H9 (cell line): Measurements from ENCODE around the gene SEMA4C. TPM values are rescaled to one million over a fixed set of nuclear protein-coding genes. Genes with fewer than 3 reads are reported as not detected.

Experiments
- DNase-seq: peaks from one replicate; pipeline ENCODE4 v3.0.0-alpha.2; 2017
- H2AFZ ChIP-seq: one replicate; pipeline ENCODE4 v1.6.1; 2013; ENCODE audit warnings: mild to moderate bottlenecking, low read length, control low read depth, moderate library complexity
- H2AK5ac ChIP-seq: 2 replicates; pipeline ENCODE4 v1.6.1; 2013; ENCODE audit warnings: low read length, control low read depth, mixed read lengths; ENCODE audit not compliant: insufficient read length
- H2BK120ac ChIP-seq: one replicate; pipeline ENCODE4 v1.6.1; 2013; ENCODE audit warnings: low read depth, mild to moderate bottlenecking, low read length, control low read depth, inconsistent platforms; ENCODE audit not compliant: poor library complexity, severe bottlenecking
- H2BK12ac ChIP-seq: 2 replicates; pipeline ENCODE4 v1.6.1; 2013; ENCODE audit warnings: low read length, control low read depth, mixed read lengths, low read depth; ENCODE audit not compliant: insufficient read length
- H2BK15ac ChIP-seq: 2 replicates; pipeline ENCODE4 v1.6.1; 2013; ENCODE audit warnings: low read depth, low read length, control low read depth
- H2BK20ac ChIP-seq: one replicate; pipeline ENCODE4 v1.6.1; 2013; ENCODE audit warnings: low read depth, mild to moderate bottlenecking, low read length, control low read depth, inconsistent platforms; ENCODE audit not compliant: poor library complexity, severe bottlenecking
- H2BK5ac ChIP-seq: 2 replicates; pipeline ENCODE4 v1.6.1; 2013; ENCODE audit warnings: low read length, control low read depth, mixed read lengths; ENCODE audit not compliant: insufficient read length
- H3K14ac ChIP-seq: 2 replicates; pipeline ENCODE4 v1.6.1; 2013; ENCODE audit warnings: low read length, control low read depth; ENCODE audit not compliant: insufficient read depth
- H3K18ac ChIP-seq: 2 replicates; pipeline ENCODE4 v1.6.1; 2013; ENCODE audit warnings: low read depth, mild to moderate bottlenecking, mixed read lengths, low read length, control low read depth; ENCODE audit not compliant: insufficient read length
- H3K23ac ChIP-seq: 2 replicates; pipeline ENCODE4 v1.6.1; 2013; ENCODE audit warnings: low read length, control low read depth, mixed read lengths, low read depth; ENCODE audit not compliant: insufficient read length
- H3K23me2 ChIP-seq: 2 replicates; pipeline ENCODE4 v1.6.1; 2013; ENCODE audit warnings: low read depth, mild to moderate bottlenecking, mixed read lengths, low read length, control low read depth; ENCODE audit not compliant: insufficient read length, poor library complexity, severe bottlenecking
- H3K27ac ChIP-seq: 2 replicates; pipeline ENCODE4 v1.5.1; 2013; ENCODE audit warnings: low read length, control low read depth, mixed read lengths, low read depth; ENCODE audit not compliant: insufficient read length
- H3K27me3 ChIP-seq: 2 replicates; pipeline ENCODE4 v1.6.1; 2013; ENCODE audit warnings: low read length, control low read depth, inconsistent platforms; ENCODE audit not compliant: insufficient read depth
- H3K4ac ChIP-seq: 2 replicates; pipeline ENCODE4 v1.6.1; 2013; ENCODE audit warnings: low read depth, mild to moderate bottlenecking, control low read depth, inconsistent platforms, low read length, moderate library complexity
- H3K4me1 ChIP-seq: 2 replicates; pipeline ENCODE4 v1.6.1; 2013; ENCODE audit warnings: low read length, control low read depth, inconsistent platforms; ENCODE audit not compliant: insufficient read depth
- H3K4me2 ChIP-seq: 2 replicates; pipeline ENCODE4 v1.6.1; 2013; ENCODE audit warnings: low read length, control low read depth, mixed read lengths; ENCODE audit not compliant: insufficient read length, insufficient read depth
- H3K56ac ChIP-seq: 2 replicates; pipeline ENCODE4 v1.6.1; 2013; ENCODE audit warnings: low read depth, mild to moderate bottlenecking, mixed read lengths, low read length, control low read depth; ENCODE audit not compliant: insufficient read length
- H3K79me1 ChIP-seq: 2 replicates; pipeline ENCODE4 v1.6.1; 2013; ENCODE audit warnings: low read depth, mild to moderate bottlenecking, moderate library complexity, low read length, control low read depth, inconsistent platforms; ENCODE audit not compliant: insufficient read depth, poor library complexity, severe bottlenecking
- H3K79me2 ChIP-seq: 2 replicates; pipeline ENCODE4 v1.6.1; 2013; ENCODE audit warnings: low read length, control low read depth, inconsistent platforms; ENCODE audit not compliant: insufficient read depth
- H3K9ac ChIP-seq: 2 replicates; pipeline ENCODE4 v1.6.1; 2013; ENCODE audit warnings: low read length, control low read depth, mixed read lengths; ENCODE audit not compliant: insufficient read length; ENCODE audit errors: extremely low read depth
- H3K9me3 ChIP-seq: one replicate; pipeline ENCODE4 v1.6.1; 2013; ENCODE audit warnings: low read depth, low read length, inconsistent platforms; ENCODE audit not compliant: control insufficient read depth
- H3T11ph ChIP-seq: one replicate; pipeline ENCODE4 v1.6.1; 2013; ENCODE audit warnings: mild to moderate bottlenecking, low read length, control low read depth, inconsistent platforms
- H4K20me1 ChIP-seq: one replicate; pipeline ENCODE4 v1.6.1; 2013; ENCODE audit not compliant: control insufficient read depth, insufficient read length, insufficient read depth
- H4K5ac ChIP-seq: 2 replicates; pipeline ENCODE4 v1.6.1; 2013; ENCODE audit warnings: low read depth, mild to moderate bottlenecking, mixed read lengths, low read length, control low read depth; ENCODE audit not compliant: insufficient read length
- H4K8ac ChIP-seq: replicated peaks from 2 replicates; pipeline ENCODE4 v1.6.1; 2013; ENCODE audit warnings: low read length, control low read depth, mixed read lengths, low read depth; ENCODE audit not compliant: insufficient read length
- H4K91ac ChIP-seq: 2 replicates; pipeline ENCODE4 v1.6.1; 2013; ENCODE audit warnings: low read depth, mild to moderate bottlenecking, moderate library complexity, mixed read lengths, low read length, control low read depth; ENCODE audit not compliant: insufficient read length
- H3K27ac Mint-ChIP-seq, 3 experiments: 2 replicates in 2 of 3; 3 replicates in 1 of 3; pipeline ENCODE4 v1.8.0; 2020 to 2021; ENCODE audit warnings: mixed read lengths in 3 of 3, mild to moderate bottlenecking in 1 of 3, moderate library complexity in 1 of 3
- H3K27me3 Mint-ChIP-seq: 2 replicates; pipeline ENCODE4 v1.8.0; 2021; ENCODE audit warnings: low read depth, mild to moderate bottlenecking, moderate library complexity, mixed read lengths
- H3K36me3 Mint-ChIP-seq, 3 experiments: 2 replicates in 2 of 3; 3 replicates in 1 of 3; pipeline ENCODE4 v1.8.0; 2020 to 2021; ENCODE audit warnings: low read depth in 3 of 3, mixed read lengths in 3 of 3; ENCODE audit not compliant: insufficient read depth in 1 of 3
- H3K4me1 Mint-ChIP-seq, 2 experiments: 2 replicates each; pipeline ENCODE4 v1.8.0; 2020; ENCODE audit warnings: mixed read lengths in 2 of 2
- H3K4me3 Mint-ChIP-seq, 2 experiments: 2 replicates in 1 of 2; 3 replicates in 1 of 2; pipeline ENCODE4 v1.8.0; 2020 to 2021; ENCODE audit warnings: mild to moderate bottlenecking in 2 of 2, mixed read lengths in 2 of 2, moderate library complexity in 1 of 2
- H3K9me3 Mint-ChIP-seq, 2 experiments: 2 replicates in 1 of 2; 3 replicates in 1 of 2; pipeline ENCODE4 v1.8.0; 2020; ENCODE audit warnings: mild to moderate bottlenecking in 2 of 2, mixed read lengths in 2 of 2, moderate library complexity in 1 of 2
- CTCF ChIP-seq: fragments of 200-600 bp; sonication (generic); conservative IDR thresholded peaks from 3 replicates; pipeline ENCODE4 v1.8.0; 2021; ENCODE audit warnings: antibody characterized with exemption, mild to moderate bottlenecking
- WGBS: extraction: QIAGEN DNeasy Blood & Tissue Kit; methylation state at CpG from one replicate; pipeline ENCODE4 v1.1.7; 2013; ENCODE audit warnings: missing lambda C conversion rate, low lambda C conversion rate, mixed read lengths; ENCODE audit not compliant: insufficient read length; ENCODE audit errors: extremely low coverage; 5-methylcytosine and 5-hydroxymethylcytosine counted together
- total RNA-seq: library from RNA; stranded (reverse); gene quantifications from 2 replicates; pipeline ENCODE4 v1.2.1, GENCODE V29; 2021

Gene SEMA4C
- total RNA-seq, 1 experiment from 2014 or later: 81.6 TPM

DNA sequence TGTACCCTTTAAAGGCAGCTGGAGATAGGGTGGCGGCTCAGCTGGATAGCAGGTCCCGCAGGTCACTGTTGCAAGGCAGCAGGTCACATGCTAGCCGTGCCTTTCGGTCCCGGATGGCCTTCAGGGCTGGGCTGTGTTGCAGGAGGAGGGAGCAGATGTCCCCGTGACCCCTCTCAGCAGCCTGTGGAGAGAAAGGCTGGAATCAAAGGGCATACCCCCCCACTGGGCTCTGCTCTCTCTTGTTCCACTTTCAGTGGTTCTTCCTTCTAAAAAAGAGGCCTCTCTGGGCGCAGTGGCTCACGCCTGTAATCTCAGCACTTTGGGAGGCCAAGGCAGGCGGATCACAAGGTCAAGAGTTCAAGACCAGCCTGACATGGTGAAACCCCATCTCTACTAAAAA lies 21.6 kb downstream of the SEMA4C start:
- no peak for TF ChIP-seq CTCF
- H3K9me3 Mint-ChIP-seq: no peaks in the 10 kb centered on the region

More for the DNA sequence above, 21.6 kb downstream of the SEMA4C start:
- H3K23me2 ChIP-seq: no peaks in the 10 kb centered on the region
- no peak overlapping the region for H2BK12ac ChIP-seq
- no peak overlapping the region for H2AK5ac ChIP-seq
- no peak overlapping the region for H4K8ac ChIP-seq
- H2BK15ac ChIP-seq: no peak overlapping the region
- no peak overlapping the region for H3K9ac ChIP-seq
- no peaks in the 10 kb centered on the region for H4K20me1 ChIP-seq
- 0 out of 4 replicates have a peak, but pooled peaks cover 0 to under 1% of the 10 kb centered on the region in 2 experiments for H3K4me1 Mint-ChIP-seq
- H3K9me3 ChIP-seq: no peaks in the 10 kb centered on the region
- H3K23ac ChIP-seq: no peak overlapping the region
- peaks cover 24 to 51% (median 36%) of the 10 kb centered on the region in 3 experiments for H3K36me3 Mint-ChIP-seq
- no CpG with 5 or more reads among the region's 9 CpGs for WGBS
- H3K4me2 ChIP-seq: no peak overlapping the region
- H2BK20ac ChIP-seq: no peak overlapping the region
- no peak overlapping the region for H3T11ph ChIP-seq
- no peak overlapping the region for H4K91ac ChIP-seq
- H3K56ac ChIP-seq: no peak overlapping the region
- H3K4ac ChIP-seq: no peak overlapping the region
- H3K79me1 ChIP-seq: peaks cover 2% of the 10 kb centered on the region
- no peak overlapping the region for H3K27ac Mint-ChIP-seq
- no peak overlapping the region for H2AFZ ChIP-seq
- H3K27me3 ChIP-seq: no peaks in the 10 kb centered on the region
- no peaks in the 10 kb centered on the region for H3K4me1 ChIP-seq
- no peak overlapping the region for H3K18ac ChIP-seq
- H3K27ac ChIP-seq: no peak overlapping the region
- H4K5ac ChIP-seq: no peak overlapping the region
- H3K14ac ChIP-seq: no peak overlapping the region
- H3K4me3 Mint-ChIP-seq: no peak overlapping the region
- no peak overlapping the region for H2BK5ac ChIP-seq
- no peaks in the 10 kb centered on the region for H3K27me3 Mint-ChIP-seq
- no peak overlapping the region for H2BK120ac ChIP-seq
- H3K79me2 ChIP-seq: no peaks in the 10 kb centered on the region
- peak; percentile 22 for DNase-seq
